Stimulated activated CD8-positive, alpha-beta memory T cell treated with anti-CD3 and anti-CD28 coated beads, Interleukin-15, amount 100 ng/mL, for 24 hours (primary cell): ENCODE results near the gene COA5.

Experiments
- DNase-seq: peaks from one replicate; pipeline ENCODE4 v3.0.0-alpha.2; 2020; ENCODE audit warnings: low read depth

COA5 gene

DNA sequence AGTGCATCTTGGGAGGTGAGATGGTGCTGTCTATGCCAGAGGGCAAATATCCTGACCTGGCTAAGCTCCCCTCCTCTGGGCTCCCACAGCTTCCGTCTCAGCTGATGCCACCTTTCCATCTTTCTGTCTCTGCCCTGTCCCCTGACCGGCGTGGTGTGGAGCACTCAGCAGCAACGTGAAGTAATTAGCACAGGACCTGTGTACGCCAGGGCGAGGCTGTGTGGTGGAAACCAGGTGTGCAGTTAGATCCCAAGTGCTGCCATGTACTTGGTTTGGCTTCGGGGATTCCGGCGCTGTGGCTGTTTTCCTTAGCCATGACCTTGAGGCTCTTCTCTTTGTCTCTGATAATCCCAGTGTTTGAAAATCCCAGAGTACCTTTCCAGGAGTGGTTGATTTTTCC, 36.5 kb downstream of the COA5 start:
- DNase-seq = no peak

GRCh38 chr2:98571121-98571701, 37.1 kb downstream of the COA5 start:
- DNase-seq = no peak

GRCh38 chr2:98570356-98570755, 38.0 kb downstream of the COA5 start:
- no peak for DNase-seq

- no peak for DNase-seq
Observed at GRCh38 chr2:98569915-98570314, 38.4 kb downstream of the COA5 start.

GRCh38 chr2:98569197-98569793, 39.0 kb downstream of the COA5 start:
- DNase-seq = peak; percentile 69

GRCh38 chr2:98568161-98568956, 40.0 kb downstream of the COA5 start:
- DNase-seq = no peak

DNA sequence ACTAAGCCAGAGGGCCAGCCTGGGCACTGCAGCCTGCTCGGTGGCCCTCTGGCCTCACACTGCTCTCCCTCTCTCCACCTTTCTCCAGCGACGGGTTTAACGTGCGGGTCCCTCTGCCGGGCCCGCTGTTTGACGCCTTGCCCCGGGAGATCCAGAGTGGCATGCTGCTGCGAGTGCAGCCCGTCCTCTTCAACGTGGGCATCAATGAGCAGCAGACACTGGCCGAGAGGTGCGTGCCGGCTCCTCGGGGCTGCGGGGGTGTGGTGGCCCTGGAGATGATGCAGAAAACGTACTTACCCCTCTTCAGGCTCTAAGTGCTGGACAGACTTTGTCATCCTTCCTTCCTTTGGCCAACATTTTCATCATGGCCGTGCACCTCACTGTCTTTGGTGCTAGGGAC, 42.4 kb downstream of the COA5 start:
- DNase-seq = no peak

GRCh38 chr2:98565286-98565860, 42.9 kb downstream of the COA5 start:
- DNase-seq = no peak

DNA sequence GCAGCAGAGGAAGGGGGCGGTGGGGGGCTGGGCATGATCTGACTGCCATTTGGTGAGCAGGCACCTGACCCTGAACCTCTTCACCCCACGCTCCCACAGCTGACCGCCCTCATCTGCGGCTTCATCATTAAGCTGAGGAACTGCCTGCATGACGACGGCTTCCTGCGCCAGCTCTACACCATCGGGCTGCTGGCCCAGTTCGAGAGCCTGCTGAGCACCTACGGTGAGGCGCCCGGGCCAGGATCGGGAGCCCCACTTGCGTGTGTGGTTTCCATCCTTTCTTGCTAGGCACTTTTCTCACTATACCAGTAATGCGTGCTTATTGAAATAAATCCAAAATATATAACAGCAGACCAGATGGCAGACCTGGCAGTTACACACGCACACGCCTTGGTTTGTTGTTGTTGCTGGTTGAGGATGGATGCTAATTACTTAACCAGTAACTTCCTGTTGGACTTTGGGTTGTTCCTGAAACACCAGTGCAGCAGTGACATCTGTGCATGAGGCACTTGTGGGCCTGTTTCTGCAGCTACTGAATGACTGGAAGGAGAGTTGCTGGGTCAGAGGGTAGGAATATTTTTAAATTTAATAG, 43.7 kb downstream of the COA5 start:
- no peak for DNase-seq

- DNase-seq = no peak
Observed at GRCh38 chr2:98563394-98563793, 44.9 kb downstream of the COA5 start.

DNA sequence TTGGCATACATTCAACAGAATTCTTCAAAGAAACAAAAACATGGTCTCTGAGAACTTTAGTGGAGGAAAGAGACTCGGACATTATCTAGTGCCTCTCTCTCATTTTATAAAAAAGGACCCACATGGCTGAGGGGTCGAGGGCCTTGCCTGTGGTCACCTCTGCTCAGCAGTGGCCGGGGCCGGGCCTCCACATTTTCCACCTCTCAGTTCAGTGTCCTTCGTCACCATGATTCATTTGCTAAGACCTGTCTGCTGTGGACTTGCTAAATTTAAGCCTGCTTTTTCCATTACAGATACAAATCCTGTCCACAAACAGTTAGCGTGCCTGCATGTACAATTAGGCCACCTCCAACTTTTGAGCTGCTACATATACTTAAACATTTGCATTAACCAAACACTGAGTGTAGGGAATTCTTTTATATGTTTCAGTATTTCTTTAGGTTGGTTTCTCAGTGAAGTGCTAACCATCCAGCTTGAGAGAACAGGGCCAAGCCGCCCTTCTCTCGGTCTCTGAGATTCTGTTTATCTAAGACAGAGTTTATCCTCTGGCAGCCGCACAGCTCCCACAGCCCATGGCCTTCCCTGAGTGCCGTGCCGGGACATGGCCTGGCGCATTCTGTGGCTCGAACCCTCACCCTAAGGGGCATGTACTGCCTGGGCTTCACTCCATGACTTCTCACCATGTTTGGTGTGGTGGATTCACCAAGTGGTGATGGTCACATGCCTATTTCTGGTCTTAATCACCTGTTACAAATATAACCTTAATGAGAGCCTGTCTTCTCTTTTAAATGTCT, 46.2 kb downstream of the COA5 start:
- no peak for DNase-seq

GRCh38 chr2:98561018-98561417, 47.3 kb downstream of the COA5 start:
- no peak for DNase-seq

DNA sequence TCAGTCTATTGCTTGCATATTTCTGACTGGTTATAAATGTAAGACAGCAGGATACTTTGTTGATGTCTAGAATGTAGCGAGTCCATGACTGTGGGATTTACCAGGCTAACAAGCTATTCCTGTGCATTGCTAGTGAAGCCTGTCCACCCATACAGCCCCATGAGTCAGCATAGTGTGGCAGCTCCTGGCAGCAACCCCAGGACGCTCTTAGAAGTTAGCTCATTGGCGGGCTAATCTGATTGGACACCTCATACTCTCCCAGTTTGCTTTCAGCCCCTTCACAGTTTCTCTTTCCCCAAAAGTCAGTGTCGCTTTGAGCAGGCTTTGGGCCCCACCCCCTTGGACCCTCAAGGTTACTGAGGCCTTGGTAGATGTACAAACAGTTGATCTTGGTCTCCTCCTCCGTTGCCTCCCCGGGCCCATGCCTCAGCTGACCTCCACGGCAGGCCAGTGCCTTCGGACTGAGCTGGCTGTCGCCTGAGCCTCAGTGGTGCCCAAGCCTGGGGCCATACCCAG, 48.0 kb downstream of the COA5 start:
- no peak for DNase-seq

DNA sequence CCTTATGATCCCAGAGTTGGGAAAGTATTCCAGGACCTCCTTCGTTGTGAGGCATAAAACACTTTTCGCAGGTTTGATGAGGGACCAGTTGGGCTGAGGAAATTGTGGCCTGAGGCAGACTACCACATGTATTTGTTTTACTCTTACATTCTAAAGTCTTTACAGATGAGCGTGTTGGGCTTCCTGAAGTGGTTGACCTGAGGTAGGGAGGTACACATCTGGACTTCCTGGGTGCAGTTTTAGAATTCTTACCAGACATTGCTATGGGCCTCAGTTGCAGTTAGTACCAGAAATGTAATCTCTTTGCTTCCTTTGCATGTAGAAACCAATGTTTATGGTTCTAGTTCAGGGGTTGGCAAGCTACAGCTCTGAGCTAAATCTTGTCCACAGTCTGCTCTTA, 48.7 kb downstream of the COA5 start:
- no peak for DNase-seq

GRCh38 chr2:98558852-98559530, 49.3 kb downstream of the COA5 start:
- DNase-seq = no peak

GRCh38 chr2:98556344-98557033, 51.8 kb downstream of the COA5 start:
- no peak for DNase-seq

GRCh38 chr2:98555696-98556095, 52.6 kb downstream of the COA5 start:
- no peak for DNase-seq

GRCh38 chr2:98554116-98554861, 54.0 kb downstream of the COA5 start:
- no peak for DNase-seq

DNA sequence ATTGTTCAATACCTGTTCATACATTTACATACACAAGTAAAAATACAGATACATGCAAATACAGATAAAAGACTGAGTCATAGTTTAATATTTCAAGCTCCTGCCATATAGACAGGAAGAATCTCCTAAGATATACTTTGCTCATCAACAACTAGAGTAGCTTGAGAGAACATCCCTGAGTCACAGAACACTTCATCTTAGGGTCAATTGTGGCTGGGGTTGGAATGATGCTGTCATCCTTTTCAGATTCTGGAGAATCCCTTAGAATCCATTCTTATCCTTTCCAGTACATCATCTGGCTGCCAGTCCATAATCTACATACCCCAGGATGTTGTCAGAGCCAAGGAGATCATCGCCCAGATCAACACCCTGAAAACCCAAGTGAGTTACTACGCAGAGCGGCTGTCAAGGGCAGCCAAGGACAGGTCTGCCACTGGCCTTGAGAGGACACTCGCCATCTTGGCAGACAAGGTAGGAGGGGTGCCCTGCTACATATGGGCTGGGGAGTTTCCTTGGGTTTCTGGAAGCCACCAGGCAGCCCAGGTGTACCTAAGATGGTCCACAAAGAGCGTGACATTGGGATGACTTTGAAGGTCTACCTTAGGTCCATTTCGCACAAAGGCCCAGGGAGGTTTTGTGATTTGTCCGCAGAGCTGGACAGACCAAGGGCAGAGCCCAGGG, 55.7 kb downstream of the COA5 start:
- no peak for DNase-seq
